ENCODE results near the gene TNXB.
"Not testable (repeated sequence)": the region's sequence is repeated elsewhere in the genome, so short reads cannot be mapped to it uniquely, and the experiment has no call there.

The TNXB gene

DNA sequence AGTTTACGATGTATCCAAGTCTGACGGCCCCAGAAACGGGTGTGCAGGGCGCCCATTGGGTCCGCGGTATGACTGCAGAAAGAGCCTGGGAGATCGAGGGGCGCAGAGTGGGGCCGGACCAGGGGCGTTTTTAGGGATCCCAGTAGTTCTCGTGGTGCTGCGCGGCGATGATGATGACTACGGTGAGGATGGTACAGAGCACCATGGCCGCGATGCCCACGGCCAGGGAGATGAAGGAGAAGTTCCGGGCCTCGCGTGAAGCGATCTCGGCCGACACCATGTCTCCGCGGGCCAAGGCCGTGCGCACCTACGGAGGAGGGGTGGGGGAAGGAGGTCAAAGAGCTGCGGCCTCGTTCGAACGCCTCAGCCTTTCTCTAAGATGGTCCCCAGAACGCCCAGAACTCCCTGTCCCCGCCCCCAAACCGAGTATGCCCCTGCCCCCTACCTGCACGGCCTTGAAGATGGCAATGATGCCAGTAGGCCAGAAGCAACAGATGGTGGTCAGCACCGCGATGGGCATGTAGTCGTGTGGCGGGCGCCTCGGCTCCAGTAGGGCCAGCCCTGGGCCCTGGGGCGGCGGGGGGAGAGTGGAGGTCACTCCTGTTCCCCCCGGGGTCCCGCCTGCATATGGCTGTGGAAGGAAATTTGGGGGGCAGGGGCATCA, 40.1 kb upstream of the TNXB start:
- Mint-ChIP-seq H3K36me3 (ENCODE audit: low read depth) (no peaks in the 10 kb centered on the region), H3K9me3 (no peaks in the 10 kb centered on the region), H3K27me3 (peaks cover 81% of the 10 kb centered on the region), H3K27ac (peak overlapping the region; percentile 69), H3K4me1 (ENCODE audit: low read depth) (peaks cover 39% of the 10 kb centered on the region), H3K4me3 (peak overlapping the region; percentile 80)
- intact Hi-C loops (cut with micrococcal nuclease), result no loop called here

DNA sequence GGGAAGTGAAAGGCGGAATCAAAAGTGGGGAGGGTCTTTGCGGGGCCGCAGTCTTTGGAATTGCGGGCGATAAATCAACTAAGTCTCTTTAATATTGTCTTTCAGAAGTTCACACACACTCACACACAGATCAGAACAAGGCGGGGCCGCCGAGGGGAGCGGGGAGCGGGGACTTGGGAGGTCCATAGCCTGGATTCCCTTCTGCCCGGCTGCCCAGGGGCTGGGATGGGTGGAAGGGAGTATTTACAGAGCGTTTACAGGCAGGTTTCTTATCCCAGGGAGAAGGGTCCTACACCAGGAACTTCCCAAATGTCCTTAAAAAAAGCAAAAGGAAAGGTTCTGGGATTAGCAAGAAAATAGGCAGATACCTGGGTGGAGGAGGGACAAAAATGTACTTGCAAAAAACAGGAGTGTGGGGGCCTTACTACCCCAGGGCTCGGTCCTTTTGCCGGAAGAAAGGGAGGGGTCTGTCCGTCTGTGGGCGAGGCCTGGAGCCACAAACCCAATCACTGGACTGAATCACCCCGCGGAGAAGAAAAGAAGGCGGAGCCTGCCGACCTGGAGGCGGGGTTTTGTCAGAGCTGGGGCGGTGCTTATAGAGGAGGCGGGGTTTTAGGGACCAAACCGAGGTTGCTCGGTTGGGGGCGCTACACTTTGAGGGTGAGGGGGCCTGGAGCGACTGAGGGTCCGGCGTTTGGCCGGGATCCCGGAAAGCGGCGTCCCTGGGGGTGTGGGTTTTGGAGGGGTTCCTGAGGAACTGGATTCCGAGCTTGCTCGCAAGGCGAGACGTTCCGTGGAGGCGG, 39.4 kb upstream of the TNXB start:
- H3K9me3 Mint-ChIP-seq, result no peaks in the 10 kb centered on the region
- no peaks in the 10 kb centered on the region for H3K36me3 Mint-ChIP-seq (ENCODE audit: low read depth)
- H3K4me3 Mint-ChIP-seq, result peak overlapping the region; percentile 80
- intact Hi-C loops (cut with micrococcal nuclease), result no loop called here
- peaks cover 31% of the 10 kb centered on the region for H3K4me1 Mint-ChIP-seq (ENCODE audit: low read depth)
- peaks cover 76% of the 10 kb centered on the region for H3K27me3 Mint-ChIP-seq
- H3K27ac Mint-ChIP-seq, result peak overlapping the region; percentile 69

DNA sequence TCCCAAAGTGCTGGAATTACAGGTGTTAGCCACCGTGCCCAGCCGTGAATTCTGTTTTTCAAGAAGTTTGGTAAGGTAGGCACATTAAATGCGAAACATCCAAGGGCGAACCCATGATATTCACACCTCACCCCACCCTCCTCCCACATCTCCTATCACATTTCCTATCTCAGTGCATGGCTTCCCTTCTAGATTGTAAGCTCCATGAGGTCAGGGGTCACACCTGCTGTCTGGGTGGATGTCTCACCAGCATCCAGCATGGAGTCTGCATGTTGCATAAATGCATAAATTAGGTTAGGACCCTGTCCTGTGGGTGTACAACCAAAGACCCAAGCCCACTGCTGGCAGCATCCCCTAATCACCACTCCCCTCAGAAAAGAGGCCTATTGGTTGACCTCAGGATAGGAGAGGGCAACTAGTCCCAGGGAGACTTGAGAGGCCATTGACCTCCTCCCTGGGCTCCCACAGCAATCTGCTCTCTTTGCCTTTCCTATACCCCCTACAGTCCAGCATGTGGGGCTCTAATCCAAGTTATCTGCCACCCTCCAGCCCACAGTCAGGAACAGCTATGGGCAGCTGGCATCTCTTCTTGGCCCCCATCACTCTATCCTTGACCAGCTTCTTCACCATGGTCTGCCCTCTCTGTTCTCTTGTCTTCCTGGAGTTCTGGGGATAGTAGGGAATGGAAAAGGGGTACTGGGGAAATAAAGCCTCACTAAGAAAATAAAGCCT, 38.4 kb upstream of the TNXB start:
- peaks cover 24% of the 10 kb centered on the region for H3K4me1 Mint-ChIP-seq (ENCODE audit: low read depth)
- intact Hi-C loops (cut with micrococcal nuclease), result no loop called here
- peak overlapping the region; percentile 80 for H3K4me3 Mint-ChIP-seq
- no peaks in the 10 kb centered on the region for H3K9me3 Mint-ChIP-seq
- H3K27ac Mint-ChIP-seq, result peak overlapping the region; percentile 69
- H3K36me3 Mint-ChIP-seq (ENCODE audit: low read depth), result no peaks in the 10 kb centered on the region
- H3K27me3 Mint-ChIP-seq, result peaks cover 67% of the 10 kb centered on the region

DNA sequence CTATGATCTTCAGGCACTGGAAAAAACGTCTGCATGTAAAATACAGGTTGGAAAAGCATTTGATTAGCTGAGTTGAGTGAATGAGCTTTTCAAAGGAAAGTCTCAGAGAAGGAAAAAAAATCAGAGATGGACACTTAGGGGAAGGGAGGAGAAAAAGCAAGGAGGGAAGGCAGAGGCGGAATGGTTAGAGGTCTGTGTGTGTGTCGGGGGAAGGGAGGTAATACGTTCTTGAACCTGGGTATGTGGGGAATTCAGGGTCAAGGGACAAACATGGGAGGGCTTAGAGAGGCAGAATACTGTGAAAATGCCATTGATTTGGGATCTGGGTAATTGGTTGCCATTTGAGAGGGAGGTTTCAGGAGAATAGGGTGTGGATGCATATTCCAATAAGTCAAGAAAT, 37.5 kb upstream of the TNXB start:
- intact Hi-C loops (cut with micrococcal nuclease), result no loop called here
- Mint-ChIP-seq H3K36me3 (ENCODE audit: low read depth) (no peaks in the 10 kb centered on the region), H3K27ac (no peak overlapping the region), H3K4me1 (ENCODE audit: low read depth) (peaks cover 31% of the 10 kb centered on the region), H3K4me3 (no peak overlapping the region), H3K27me3 (peaks cover 63% of the 10 kb centered on the region), H3K9me3 (no peaks in the 10 kb centered on the region)

DNA sequence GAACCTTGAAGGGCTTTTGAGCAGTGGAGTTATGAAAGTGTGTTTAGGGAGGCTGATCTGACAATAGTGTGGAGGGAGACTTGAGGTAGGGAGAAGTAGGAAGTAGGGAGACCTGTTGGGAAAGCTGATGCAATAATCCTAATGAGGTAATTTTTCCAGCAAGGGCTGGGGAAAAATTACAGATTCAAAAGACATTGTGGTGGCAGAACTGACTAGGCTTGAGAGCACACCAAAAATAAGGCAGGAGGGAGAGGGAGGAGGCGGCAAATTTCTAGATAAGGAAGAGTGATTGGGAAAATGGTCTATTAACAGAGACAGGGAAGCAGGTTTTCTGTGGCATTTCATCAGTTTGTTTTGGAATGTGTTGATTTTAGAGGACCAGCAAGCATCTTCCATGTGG, 37.1 kb upstream of the TNXB start:
- intact Hi-C loops (cut with micrococcal nuclease), result no loop called here
- peaks cover 61% of the 10 kb centered on the region for H3K27me3 Mint-ChIP-seq

DNA sequence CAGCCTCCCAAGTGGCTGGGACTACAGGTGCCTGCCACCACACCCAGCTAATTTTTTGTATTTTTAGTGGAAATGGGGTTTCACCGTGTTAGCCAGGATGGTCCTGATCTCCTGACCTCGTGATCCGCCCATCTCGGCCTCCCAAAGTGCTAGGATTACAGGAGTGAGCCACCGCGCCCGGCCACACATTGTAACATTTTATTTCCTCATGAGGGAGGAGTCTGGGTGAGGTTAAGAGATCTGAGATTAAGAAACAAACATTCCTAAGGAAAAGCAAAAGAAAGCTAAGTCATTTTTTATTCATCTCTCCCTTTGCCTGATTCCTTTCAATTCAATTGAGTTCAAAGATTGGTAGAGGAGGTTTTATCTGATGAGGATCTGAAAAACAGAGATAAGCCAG, 35.1 kb upstream of the TNXB start:
- H3K27ac Mint-ChIP-seq; intact Hi-C loops (cut with micrococcal nuclease); H3K9me3 Mint-ChIP-seq; H3K36me3 Mint-ChIP-seq (ENCODE audit: low read depth); H3K4me3 Mint-ChIP-seq: not testable (repeated sequence)
- Mint-ChIP-seq H3K27me3 (peaks cover 43% of the 10 kb centered on the region), H3K4me1 (ENCODE audit: low read depth) (peaks cover 27% of the 10 kb centered on the region)

More for the DNA sequence above, 37.1 kb upstream of the TNXB start:
- Mint-ChIP-seq H3K9me3 (no peaks in the 10 kb centered on the region), H3K36me3 (ENCODE audit: low read depth) (no peaks in the 10 kb centered on the region), H3K27ac (no peak overlapping the region), H3K4me3 (no peak overlapping the region), H3K4me1 (ENCODE audit: low read depth) (peaks cover 30% of the 10 kb centered on the region)

DNA sequence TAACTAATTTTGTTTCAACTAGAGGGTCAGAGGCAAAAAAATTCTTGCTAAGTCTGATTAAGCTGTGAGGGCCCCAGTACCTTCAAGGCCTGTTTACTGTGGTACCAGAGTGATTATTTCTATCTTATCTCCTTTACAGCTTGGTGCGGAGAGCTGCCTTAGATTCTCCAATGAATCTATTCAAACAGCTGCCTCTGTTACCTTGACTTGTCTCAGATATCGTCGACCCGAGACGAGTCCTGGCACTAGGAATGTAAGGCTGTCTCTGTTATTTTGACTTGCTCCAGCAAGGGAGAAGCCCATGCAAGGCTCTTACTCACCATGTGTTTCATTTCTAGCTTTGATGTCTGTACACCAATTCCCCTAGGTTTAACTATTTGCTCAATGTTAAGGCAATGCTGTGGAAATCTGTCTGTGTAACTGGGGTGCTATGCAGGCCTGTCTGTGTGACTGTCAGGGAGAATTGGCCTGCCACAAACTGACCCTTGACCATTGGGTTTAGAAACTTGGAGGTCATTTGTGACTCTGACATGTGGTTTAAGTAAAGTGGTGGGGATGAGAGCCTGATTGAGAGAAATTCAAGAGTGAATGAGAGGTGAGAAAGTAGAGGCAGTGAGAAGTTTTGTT, 31.4 kb upstream of the TNXB start:
- Mint-ChIP-seq H3K4me1 (ENCODE audit: low read depth) (peaks cover 10% of the 10 kb centered on the region), H3K9me3 (no peaks in the 10 kb centered on the region), H3K27me3 (peaks cover 12% of the 10 kb centered on the region), H3K27ac (no peak overlapping the region), H3K4me3 (no peak overlapping the region), H3K36me3 (ENCODE audit: low read depth) (no peaks in the 10 kb centered on the region)
- intact Hi-C loops (cut with micrococcal nuclease), result no loop called here

DNA sequence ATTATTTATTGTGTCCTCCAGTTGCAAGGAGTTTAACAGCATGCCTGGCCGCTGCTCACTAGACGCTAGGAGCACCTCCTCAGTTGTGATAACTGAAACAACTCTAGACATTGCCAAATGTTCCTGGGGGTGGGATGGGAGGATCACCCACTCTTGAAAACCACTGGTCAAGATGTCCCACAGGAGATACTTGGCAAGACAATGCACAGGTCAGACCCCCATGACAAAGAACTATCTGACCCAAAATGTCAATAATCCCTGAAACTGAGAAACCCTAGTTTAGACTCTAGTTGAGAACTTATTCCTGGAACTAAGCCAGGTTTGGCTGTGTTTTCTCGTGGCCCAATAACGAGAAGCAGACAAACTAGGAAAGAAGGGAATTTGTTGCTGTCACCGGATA, 30.5 kb upstream of the TNXB start:
- H3K9me3 Mint-ChIP-seq, result no peaks in the 10 kb centered on the region
- H3K27ac Mint-ChIP-seq, result no peak overlapping the region
- H3K27me3 Mint-ChIP-seq, result peaks cover 17% of the 10 kb centered on the region
- H3K36me3 Mint-ChIP-seq (ENCODE audit: low read depth), result no peaks in the 10 kb centered on the region
- peaks cover 10% of the 10 kb centered on the region for H3K4me1 Mint-ChIP-seq (ENCODE audit: low read depth)
- intact Hi-C loops (cut with micrococcal nuclease), result no loop called here
- H3K4me3 Mint-ChIP-seq, result no peak overlapping the region

DNA sequence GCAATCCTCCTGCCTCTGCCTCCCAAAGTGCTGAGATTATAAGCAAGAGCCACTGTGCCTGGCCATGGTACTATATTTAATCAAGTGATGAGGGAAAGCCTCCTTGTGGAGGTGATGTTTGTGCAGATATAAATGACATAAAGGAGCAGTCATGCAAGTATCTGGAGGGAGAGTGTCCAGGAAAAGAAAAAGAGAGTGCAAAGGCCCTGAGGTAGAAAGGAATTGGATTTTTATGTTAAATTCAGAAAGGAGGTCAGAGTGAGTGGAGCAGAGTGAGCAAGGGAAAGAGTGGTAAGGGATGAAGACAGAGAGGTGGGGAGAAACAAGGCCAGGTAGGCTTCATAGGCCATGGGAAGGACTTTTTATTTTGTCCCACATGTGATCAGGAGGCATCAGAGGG, 28.3 kb upstream of the TNXB start:
- intact Hi-C loops (cut with micrococcal nuclease), result no loop called here
- Mint-ChIP-seq H3K4me1 (ENCODE audit: low read depth) (peaks cover 10% of the 10 kb centered on the region), H3K36me3 (ENCODE audit: low read depth) (no peaks in the 10 kb centered on the region), H3K27ac (no peak overlapping the region), H3K9me3 (no peaks in the 10 kb centered on the region), H3K27me3 (peaks cover 24% of the 10 kb centered on the region), H3K4me3 (no peak overlapping the region)

DNA sequence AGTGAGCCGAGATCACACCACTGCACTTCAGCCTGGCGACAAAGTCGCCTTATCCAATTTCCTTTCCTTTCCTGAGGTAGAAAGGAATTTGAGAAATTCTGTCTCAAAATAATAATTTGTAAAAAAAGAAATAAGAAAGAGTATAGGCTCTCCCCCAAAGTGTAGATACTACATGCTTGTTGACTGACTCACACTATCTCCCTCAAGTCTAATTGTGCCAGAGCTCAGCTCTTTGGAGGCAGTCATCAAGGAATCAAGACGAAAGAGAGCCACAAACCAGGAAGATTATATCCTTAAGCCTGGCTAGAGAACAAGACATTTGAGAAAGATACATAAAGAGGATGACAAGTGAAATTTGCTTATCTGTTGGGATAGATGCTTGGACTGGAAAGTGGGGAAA, 24.6 kb upstream of the TNXB start:
- H3K27ac Mint-ChIP-seq, result no peak overlapping the region
- H3K27me3 Mint-ChIP-seq, result peaks cover 18% of the 10 kb centered on the region
- H3K4me1 Mint-ChIP-seq (ENCODE audit: low read depth), result peaks cover 12% of the 10 kb centered on the region
- H3K36me3 Mint-ChIP-seq (ENCODE audit: low read depth), result no peaks in the 10 kb centered on the region
- H3K9me3 Mint-ChIP-seq, result no peaks in the 10 kb centered on the region
- H3K4me3 Mint-ChIP-seq, result no peak overlapping the region
- intact Hi-C loops (cut with micrococcal nuclease), result no loop called here

DNA sequence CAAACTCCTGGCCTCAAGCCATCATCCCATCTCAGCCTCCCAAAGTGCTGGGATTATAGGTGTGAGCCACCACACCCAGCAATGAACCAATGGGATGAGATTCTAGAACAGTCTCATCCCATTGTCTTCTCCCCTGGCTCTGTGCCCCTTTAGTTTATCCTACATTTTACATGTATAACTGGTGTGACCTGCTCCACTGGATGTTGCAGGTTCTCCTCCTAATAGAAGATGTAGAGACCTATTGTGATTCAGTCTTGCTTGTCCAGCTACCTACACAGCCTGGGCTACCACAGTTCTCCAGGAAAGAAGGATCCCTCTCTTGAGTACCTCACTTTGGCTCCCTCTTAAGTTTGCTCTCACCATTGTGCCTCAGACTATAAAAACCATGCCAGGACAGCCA, 23.0 kb upstream of the TNXB start:
- Mint-ChIP-seq H3K27ac (no peak overlapping the region), H3K9me3 (no peaks in the 10 kb centered on the region), H3K36me3 (ENCODE audit: low read depth) (peaks cover 12% of the 10 kb centered on the region), H3K4me1 (ENCODE audit: low read depth) (peaks cover 22% of the 10 kb centered on the region), H3K4me3 (no peak overlapping the region), H3K27me3 (peaks cover 18% of the 10 kb centered on the region)
- intact Hi-C loops (cut with micrococcal nuclease), result no loop called here

DNA sequence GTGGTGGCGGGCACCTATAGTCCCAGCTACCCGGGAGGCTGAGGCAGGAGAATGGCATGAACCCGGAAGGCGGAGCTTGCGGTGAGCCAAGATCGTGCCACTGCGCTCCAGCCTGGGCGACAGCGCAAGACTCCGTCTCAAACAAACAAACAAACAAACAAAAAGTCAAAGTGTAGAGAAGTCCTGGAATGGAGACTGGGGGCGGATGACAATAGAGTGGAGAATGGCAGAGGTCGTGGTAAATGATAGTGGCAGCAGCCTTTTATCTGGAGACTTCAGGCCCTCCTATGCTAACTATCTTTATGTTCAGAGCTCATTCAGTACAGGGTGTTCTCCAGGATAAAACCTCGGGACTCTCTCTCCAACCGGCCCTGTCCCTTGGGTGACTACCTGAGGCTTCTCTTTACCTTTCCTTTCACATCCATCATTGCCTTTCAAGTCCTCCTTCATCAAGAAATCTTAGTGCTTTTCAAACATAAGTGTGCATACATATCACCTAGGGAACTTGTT, 22.4 kb upstream of the TNXB start:
- Mint-ChIP-seq H3K36me3 (ENCODE audit: low read depth) (peaks cover 18% of the 10 kb centered on the region), H3K4me1 (ENCODE audit: low read depth) (peaks cover 29% of the 10 kb centered on the region), H3K27ac (no peak overlapping the region), H3K4me3 (no peak overlapping the region), H3K9me3 (no peaks in the 10 kb centered on the region), H3K27me3 (peaks cover 18% of the 10 kb centered on the region)
- intact Hi-C loops (cut with micrococcal nuclease), result no loop called here

DNA sequence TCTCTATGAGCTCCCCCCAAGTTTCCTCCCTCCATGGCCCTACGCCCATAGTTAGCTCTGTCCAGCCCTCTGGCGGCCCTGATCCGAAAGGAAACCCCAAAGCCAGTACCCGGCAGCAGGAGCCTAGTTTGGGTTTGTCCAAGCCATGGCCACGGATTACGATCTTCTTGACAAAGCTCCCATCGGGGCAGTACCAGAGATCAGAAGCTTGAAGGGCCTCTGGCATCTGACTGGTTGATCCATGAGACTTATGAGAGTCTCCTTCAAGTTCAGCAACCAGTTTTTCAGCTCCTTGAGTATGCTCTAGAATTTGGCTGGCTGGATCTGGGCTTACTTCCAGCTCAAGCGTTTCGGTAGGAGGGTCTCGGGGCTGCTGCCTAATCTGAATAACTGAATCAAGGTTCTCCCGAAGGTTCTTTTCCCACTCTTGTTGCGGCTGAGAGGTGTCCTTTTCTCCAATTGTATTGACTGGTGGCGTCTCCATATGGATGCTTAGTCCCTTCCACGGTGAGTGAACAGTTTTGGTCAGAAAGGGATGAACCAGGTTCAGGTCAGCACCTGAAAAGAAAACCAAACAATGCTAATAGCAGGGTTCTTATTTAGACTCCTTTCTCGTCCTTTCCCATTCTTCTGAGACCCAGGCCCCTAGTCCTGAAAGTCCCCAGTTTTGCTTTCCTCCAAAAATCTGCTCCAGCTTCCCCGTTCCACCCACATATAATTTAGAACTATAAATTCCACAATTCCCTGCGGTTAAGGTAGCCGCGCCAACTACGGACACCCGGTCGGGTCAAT, 20.4 kb upstream of the TNXB start:
- Mint-ChIP-seq H3K4me1 (ENCODE audit: low read depth) (peaks cover 40% of the 10 kb centered on the region), H3K27ac (peak overlapping the region; percentile 98), H3K9me3 (no peaks in the 10 kb centered on the region), H3K36me3 (ENCODE audit: low read depth) (peaks cover 38% of the 10 kb centered on the region), H3K4me3 (peak overlapping the region; percentile 89), H3K27me3 (peaks cover 10% of the 10 kb centered on the region)
- intact Hi-C loops (cut with micrococcal nuclease), result loop anchor here (5.0 kb wide), 1 partner anchor 48 kb away; the partner anchor contains the start of genes AGPAT1 and RNF5

Measured in dendritic cell treated with granulocyte-macrophage colony-stimulating factor and Interleukin-4, amounts not matched to agents 40 ng/mL and 50 ng/mL, for 4 days (primary cell).